NCI-H2227 (cell line): ENCODE data around the gene DDX49.
"Not testable (repeated sequence)": the region's sequence is repeated elsewhere in the genome, so short reads cannot be mapped to it uniquely, and the experiment has no call there.

Source experiments
- DNase-seq: peaks from one replicate; lab custom pipeline; 2025; ENCODE audit not compliant: unreplicated experiment; lab: John Stamatoyannopoulos, UW

The DDX49 gene

DNA sequence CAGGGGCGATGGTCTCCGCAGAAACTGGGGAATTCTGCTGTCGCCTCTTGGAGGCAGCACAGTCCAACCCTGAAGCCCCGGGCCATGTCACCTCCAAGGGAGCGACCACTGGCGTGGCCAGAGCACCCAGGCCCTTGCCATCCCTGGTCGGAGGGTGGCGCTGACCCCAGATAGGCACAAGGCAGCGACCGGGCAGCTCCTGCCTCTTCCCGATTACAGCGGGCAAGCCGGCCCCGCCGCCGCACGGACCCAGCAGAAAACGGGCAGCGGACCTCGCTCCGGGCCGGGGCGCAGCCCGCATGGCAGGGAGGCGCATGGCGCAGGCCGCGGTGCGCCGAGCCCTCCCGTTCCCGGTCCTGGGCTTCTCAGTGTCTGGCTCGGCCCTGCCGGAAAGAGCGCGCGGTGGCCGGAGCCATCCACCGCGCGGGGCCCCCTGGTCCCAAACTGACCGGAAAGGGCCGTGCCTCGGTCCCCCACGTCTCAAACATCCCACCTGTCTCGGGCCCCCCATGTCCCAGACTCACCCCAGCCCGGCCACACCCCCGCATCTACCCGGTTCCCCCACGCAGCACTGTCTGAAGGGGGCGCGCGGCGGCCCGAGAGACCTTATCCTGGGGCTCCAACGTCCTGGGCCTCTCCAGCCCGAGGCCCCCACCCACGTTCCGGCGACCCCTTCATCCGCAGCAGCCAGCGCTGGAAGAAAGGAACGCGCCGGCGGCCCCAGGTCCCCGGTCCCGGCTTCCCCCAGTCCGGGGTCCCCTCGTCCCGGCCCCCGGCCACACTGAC, 24.3 kb upstream of the DDX49 start:
- DNase-seq = peak; percentile 56

DNA sequence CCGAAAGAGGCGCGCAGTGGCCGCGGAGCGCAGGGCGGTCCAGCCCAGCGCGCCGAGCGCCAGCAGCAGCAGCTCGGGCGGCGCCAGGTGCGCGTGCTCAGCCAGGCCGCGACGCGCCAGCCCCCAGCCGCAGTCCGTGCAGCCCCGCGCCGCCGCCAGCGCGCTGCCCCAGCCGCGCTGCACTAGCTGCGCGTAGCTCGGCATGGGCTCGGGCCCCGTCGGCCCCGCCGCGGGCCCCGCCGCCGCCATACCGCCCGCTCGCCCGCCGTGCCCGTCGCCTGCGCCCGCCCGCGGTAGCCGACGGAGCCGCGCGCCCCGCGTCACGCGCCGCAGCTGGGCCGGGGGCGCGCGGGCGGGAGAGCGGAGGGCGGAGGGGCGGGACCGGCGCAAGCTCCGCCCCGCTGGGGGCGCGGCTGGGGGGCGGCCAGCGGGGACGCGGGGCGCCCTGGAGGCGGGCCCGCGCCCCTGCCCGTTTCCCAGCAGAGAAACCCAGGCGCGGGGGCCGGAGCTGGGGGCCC, 23.6 kb upstream of the DDX49 start, which contains the start of gene CERS1:
CERS1 (minus strand) TSS at position 335 of the 518 bp plus-strand sequence; CDS start at position 249, 86 bp downstream.
- DNase-seq = peak; percentile 70

DNA sequence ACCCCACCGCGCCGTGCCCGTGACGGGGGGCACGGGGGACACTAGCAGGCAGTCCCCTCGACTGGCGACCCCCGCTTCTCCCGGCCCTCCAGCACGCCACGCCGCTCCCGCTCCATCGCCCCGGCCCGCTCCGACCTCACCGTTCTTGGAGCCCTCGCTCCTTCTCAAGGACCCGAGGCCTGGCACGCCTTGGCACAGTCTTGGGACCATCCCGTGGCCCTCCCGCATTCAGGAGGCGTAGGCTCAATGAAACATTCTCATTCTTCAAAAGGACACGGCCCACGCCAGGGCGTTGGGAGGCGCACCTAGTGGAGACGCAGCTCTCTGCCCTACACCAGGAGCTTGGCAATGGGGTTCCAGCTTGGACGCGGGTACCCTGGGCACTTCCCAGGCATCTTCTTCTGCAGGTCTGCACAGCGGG, 23.1 kb upstream of the DDX49 start:
- peak; percentile 28 for DNase-seq

DNA sequence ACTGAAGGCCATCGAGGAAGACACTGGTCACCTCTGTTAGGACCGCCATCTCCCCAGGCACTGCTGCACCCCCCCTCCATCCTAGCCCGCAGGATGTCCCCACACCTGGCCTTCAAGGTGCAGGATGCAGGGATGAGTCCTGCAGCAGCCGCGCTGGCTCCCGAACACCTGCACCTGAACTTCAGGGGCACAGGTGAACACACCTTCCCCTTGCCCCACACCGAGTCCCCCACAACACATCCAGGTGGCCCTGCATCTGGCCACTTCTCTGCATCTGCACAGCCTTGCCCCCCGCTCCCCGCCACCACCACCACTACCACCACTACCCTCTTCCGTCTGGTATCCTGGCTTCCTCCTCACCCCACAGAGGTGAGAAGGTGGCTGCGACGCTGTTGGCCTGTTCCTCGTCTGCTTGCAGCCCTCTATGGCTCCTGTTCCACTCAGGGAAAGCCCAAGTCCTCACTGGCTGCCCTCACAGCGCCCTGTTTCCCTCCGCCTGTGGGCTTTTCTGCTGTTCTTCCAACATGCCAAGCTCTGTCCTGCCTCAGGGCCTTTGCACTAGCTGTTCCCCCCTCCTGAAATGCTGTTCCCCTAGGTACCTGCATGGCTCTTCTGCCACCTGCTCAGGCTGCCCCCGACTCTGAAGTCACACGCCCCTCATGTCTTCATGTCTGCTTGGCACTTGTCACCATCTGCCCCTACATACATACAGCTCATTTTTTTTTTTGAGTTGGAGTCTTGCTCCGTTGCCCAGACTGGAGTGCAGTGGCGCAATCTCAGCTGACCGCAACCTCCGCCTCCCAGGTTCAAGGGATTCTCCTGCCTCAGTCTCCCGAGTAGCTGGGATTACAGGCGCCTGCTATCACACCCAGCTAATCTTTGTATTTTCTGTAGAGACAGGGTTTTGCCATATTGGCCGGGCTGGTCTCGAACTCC, 22.2 kb upstream of the DDX49 start:
- no peak for DNase-seq

DNA sequence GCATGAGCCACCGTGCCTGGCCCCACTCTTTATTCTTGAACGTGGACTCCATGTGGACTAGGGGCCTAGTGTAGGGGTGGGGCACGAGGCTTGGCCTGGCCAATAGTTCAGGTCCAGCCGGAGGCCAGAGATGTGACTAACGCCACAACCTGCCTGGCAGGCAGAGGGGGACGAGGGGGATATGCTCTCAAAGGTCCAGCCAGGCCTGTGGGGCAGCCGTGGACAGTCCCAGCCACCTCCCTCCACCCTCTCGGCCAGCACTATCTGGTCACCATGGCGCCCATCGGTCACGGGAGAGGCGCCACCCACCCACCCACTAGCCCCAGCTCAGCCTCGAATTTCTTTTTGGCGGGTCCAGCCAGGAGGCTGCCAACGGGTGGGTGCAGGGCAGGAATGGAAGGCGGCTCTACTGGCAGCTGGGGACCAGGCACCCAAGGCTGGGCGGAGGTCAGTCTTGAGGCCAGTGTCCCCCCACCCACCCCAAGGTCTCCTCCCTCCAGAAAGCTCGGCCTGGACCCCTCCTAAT, 21.4 kb upstream of the DDX49 start:
- no peak for DNase-seq

DNA sequence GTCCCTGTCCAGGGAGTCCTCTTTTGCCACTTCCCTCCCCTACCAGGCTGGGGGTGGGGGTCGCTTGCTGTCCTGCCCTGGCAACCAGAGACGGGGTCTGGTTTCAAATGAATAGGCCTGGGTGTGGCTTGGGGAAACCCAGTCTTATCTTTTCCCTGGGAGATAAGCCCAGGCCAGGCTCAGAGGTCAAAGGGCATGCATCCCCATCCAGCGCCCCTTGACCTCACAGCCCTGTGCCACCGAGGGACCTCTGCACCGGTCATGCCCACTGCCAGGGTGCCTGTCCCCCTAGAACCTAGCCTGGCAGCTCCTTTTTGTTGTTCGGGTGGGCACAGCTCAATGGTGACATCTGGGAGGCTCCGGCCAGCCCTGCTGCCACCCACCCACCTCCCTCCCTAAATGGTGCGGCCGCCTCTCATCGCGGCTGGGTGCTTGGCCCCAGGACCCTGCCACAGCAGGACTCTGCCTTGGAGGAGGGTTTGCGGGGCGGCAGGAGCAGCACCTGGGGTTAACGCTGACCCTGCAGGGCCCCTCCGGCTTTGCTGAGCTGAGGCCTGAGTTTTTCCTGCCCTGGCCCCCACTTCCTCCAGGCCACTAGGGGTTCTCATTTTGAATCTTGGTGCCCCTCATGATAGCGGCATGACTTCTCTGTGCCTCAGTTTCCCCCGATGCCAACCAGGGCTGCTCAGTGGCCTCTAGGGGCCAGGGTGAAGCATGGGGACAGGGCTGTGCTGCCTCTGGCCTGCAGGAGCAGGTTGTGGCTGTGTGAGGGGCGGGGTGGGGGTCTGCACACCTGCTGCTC, 20.7 kb upstream of the DDX49 start:
- DNase-seq = no peak

DNA sequence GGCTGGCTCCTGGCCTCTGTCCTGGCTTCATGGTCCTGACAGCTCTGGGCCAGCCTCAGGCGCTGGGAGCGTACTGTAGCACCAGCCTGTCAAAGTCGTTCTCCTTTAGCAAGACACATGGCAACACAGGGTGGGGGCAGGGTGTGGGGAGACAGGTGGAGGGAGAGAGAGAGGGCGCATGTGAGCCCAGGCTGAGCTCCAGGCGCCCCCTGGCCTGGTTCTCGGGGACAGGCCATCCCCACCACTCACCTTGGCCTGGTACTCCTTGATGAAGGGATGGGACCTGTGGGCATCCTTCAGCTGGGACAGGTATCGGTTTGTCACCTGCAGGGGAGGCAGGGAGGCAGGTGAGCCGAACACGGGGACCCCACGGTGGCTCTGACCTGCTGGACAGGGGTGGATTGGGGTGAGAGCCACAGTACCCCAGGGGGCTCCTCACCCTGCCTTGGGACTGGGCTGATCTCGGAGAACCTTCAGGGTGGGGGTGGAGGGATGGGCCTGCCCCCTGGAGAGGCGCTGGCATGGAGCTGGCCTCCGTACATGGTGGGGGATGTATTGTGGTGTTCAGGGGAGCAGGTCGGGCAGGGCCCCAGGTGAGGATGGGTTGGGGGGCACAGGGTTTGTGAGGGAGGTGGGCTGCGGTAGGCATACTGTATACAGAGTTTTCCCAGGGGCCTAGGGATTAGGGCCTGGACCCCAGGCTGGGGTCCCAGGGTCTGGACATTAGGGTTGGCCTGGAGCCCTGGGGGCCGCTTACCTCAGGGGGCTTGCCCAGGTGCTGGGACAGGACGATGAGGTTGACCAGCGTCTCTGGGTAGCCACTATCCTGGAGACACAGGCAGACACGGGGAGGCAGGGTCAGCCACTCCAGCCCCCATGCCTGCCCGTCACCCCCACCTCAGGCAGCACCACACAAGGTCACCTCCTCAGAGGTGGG, 19.6 kb upstream of the DDX49 start:
- no peak for DNase-seq

DNA sequence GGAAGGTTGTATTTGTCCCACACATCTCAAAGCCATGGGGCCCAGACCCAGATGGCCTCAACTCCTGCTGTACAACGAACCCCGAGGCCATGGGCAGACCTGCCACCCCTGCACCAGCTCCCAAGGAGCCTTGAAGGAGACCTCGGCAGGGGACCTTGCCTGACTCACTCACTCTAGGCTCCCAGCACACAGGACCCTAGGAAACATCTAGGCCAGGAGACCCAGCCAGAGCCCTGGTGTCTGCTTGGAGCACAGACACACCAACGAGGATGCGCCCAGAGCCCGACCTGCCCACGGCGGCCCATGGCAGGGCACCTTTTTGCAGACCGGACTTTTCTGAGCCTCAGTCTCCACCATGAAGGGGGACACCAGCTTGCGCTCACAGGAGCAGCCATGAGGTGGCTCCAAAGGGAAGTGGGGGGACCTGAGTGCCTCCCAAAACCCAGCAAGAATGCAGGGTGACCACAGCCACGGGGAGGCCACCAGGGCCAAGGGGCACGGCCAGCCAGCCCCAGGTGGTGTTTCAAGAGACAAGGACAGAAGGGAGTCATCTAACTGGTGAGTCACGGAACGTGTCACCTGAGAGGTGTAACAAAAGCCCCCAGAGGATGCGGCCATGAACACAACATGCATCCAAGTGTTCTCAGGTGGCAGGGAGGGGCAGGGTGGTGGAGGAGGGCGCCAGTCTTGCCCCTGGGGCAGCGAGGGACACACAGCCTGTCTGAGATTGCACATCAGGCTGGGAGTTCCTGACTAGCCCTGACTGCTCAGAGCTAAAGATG, 18.6 kb upstream of the DDX49 start:
- no peak for DNase-seq

DNA sequence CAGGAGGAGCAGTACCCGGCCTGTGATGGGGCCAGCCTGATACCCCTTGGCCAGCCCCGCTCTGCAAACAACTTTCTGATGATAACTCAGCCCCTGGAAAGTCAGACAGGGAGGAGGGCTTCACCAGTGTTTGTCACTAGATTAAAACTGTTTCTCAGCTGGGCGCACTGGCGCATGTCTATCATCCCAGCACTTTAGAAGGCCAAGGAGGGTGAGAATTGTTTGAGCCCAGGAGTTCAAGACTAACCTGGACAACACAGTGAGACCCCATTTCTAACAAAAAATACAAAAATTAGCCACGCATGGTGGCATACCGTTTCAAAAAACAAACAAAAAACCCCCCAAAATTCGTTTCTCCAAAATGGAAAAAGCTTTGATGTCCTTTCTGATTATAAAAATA, 18.0 kb upstream of the DDX49 start:
- DNase-seq = no peak

DNA sequence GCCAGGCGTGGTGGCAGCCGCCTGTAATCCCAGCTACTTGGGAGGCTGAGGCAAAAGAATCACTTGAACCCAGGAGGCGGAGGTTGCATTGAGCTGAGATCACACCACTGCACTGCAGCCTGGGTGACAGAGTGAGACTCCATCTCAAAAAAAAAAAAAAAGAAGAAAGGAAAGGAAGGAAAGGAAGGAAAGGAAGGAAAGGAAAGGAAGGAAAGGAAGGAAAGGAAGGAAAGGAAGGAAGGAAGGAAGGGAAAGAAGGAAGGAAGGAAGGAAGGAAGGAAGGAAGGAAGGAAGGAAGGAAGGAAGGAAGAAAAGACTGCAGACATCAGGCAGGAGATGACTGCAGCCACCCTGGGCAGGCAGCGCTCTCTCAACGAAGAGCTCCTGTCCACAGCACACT, 17.0 kb upstream of the DDX49 start:
- DNase-seq = not testable (repeated sequence)

DNA sequence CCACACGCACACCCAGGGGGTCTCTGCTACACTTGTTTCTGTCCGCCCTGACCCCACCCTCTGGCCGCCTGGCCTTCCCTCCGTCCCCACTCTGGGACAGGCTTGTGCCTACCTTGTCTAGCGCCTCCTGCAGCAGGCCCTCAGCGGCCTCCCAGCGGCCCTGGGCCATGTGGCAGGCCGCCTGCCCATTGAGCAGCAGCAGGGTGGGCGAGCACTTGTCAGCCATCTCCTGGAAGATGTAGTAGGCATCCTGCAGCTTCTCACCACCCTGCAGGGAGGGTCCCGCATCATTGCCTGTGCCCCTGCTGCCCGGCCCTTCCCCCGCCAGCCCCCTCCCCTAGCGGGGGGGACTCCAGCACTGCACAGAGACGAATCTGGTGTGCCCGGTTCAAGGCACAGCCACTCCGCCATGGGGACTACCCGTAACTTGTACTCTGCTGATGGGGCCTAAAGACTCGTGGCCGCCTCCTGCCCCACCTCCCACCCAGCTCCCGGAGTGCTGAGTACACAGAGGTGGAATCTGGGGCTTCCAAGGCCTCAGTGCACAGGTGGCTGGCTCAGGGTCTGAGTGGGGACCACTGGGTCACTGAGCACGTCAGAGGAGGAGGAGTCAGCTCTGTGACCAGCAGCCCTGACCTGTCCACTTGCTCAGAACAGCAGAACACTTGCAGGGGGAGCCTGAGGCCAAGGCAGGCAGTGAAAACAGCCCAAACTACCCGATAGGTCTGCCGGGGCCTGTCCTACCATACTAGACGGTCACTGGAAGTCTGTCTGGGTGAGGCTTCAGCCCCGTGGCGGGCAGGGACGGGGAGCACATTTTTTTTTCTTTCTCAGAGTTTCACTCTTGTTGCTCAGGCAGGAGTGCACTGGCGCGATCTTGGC, 16.1 kb upstream of the DDX49 start:
- DNase-seq = no peak

DNA sequence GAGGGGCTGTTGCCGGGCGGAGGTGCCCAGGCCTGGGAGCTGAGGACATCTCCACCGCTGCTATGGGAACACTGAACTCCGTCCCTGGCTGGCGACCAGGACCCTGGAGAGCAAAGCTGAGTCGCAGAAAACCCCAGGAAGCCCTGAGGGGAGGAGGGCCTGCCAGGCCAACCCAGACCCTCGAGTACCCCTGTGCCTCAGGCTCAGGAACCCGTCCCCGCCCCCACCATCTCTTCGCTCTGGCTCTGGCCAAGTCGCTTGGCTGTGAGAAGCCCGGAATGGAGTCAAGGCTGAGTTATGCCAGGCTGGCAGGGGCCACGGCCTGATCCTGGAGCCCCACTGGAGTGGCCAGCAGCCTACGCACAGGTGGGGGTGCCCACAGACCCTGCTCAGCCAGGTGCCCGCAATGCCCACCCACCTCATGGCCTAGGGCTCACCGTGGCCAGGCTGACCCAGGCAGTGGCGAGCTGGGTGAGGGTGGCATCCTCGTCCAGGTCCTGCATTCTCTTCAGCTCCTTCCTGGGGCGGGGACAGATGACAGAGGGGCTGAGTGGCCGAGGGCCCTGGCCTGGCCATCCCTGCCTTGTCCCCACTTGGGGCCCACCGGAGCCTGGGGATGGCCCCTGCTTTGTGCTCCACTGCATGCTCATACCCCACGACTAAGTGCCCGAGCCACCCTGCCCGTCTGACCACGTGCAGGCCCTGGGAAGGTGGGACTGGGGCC, 15.0 kb upstream of the DDX49 start:
- no peak for DNase-seq

DNA sequence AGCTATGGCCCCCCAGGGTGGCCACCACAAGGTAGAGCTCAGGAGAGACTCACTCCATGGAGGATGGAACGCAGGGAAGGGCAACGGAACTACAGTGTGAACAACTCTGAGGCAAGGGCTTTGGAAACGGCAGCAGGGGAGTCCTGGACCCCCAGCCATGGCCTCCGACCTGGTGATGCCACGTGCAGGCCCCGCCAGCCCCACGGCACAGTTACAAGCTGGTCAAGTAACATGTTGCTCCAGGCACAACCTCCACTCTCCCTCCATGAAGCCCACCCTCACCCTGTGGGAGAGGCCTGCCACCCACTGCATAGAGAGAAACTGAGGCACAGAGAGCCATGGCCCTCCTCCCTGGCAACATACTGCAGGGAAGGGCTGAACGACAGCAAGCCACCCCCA, 14.5 kb upstream of the DDX49 start:
- DNase-seq = no peak

DNA sequence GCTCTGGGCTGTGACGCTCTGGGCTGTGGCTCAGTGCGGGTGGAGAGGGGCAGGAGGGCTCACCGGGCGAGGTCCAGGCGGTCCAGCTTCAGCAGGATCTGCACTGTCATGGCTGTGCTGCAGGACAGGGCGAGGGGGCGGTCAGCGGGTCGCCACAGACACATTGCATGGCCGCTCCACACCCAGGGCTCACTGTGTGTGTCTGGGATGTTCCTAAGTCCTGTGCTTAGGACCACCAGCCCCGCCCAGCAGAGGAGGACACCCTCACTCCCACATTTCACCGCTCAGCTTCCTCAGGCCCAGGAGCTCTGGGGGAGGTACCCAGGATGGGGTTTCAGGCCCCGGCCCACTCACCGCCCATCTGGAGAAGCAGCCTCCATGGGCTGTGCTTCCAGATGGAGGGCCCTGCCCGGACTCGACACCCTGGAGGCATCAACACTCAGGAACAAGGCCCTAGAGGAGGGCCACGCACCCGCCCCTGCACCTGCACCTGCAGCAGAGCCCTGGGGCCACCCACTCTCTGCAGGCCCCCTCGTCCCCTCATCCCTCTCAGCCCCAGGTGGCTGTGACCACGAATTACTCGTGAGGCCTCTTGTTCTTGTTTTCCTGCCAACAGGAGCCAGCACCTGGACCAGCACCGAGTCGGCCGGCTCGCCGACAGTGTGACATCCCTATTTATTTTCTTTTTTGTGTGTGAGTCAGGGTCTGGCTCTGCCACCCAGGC, 13.8 kb upstream of the DDX49 start:
- no peak for DNase-seq

DNA sequence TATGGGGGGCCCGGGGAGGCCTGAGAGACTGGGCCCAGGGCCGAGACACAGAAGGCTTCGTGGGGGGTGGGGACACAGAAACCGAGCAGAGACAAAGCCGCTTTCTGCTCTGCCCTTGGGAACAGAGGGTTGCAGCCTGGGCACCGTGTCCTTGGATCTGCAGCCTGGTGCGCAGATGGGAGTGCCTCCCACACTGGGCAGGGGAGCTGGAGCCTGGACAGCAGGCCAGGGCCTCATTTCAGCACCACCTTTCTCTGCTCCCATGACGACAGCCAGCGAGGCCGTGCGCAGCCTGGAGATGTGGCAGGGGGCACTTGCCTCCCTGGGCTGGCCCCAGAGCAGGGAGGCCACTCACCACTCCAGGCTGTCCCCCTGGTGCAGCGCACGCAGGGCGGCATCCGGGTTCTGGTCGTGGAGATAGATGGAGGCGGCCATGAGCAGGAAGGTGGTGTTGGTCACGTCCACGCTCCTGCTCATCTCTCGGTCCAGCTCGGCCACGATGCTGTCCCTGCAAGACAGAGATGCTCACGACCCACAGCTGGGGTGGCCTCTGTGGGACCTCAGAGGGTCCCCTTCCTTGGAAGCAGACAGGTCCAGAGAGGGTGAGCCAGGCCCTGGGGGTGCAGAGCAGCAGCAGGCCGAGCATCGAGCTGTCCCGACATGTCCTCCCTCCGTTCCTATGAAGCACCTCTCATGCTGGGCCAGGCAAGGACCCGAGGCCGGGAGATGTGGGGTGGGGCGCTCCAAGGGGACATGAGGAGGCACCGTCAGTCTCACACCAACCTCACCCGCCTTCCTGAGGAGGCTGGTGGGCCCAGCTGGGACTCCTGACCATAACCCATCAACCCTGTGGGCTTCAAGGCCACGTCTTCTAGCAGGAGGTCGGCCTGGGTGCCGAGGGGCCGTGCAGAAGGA, 12.7 kb upstream of the DDX49 start:
- DNase-seq = no peak
